Smooth muscle cell (in vitro differentiated cells): Measurements from ENCODE around the gene HPCAL1. TPM values are rescaled to one million over a fixed set of nuclear protein-coding genes. Genes with fewer than 3 reads are reported as not detected.
A peak's percentile ranks its signal among the peaks of the same experiment; 100 is the strongest.

ENCODE experiments used
- DNase-seq: peaks from one replicate; lab custom pipeline; 2025; ENCODE audit not compliant: unreplicated experiment; lab: John Stamatoyannopoulos, UW
- H2AFZ ChIP-seq: fragments of 200-600 bp; sonication (generic); 2 replicates; pipeline ENCODE4 v1.6.0; 2016; ENCODE audit warnings: antibody characterized with exemption, low read depth, mild to moderate bottlenecking
- H3F3A ChIP-seq: fragments of 200-600 bp; sonication (generic); 2 replicates; pipeline ENCODE4 v1.6.0; 2017; ENCODE audit warnings: antibody characterized with exemption, low read depth
- H3K27ac ChIP-seq: fragments of 200-600 bp; sonication (generic); 2 replicates; pipeline ENCODE4 v1.5.1; 2016; ENCODE audit warnings: low read depth, mild to moderate bottlenecking
- H3K27me3 ChIP-seq: fragments of 200-600 bp; sonication (generic); 2 replicates; pipeline ENCODE4 v1.6.1; 2016; ENCODE audit warnings: low read depth, mild to moderate bottlenecking
- H3K36me3 ChIP-seq: fragments of 200-600 bp; sonication (generic); 2 replicates; pipeline ENCODE4 v1.5.1; 2016; ENCODE audit warnings: low read depth
- H3K4me1 ChIP-seq: fragments of 200-600 bp; sonication (generic); 2 replicates; pipeline ENCODE4 v1.5.1; 2016; ENCODE audit warnings: low read depth
- H3K4me2 ChIP-seq: fragments of 200-600 bp; sonication (generic); 2 replicates; pipeline ENCODE4 v1.6.0; 2016; ENCODE audit warnings: mild to moderate bottlenecking
- H3K4me3 ChIP-seq: fragments of 200-600 bp; sonication (generic); 2 replicates; pipeline ENCODE4 v1.5.1; 2016; ENCODE audit warnings: mild to moderate bottlenecking
- H3K79me2 ChIP-seq: fragments of 200-600 bp; sonication (generic); 2 replicates; pipeline ENCODE4 v1.6.0; 2016; ENCODE audit warnings: low read depth, mild to moderate bottlenecking
- H3K9ac ChIP-seq: fragments of 200-600 bp; sonication (generic); 2 replicates; pipeline ENCODE4 v1.6.0; 2016; ENCODE audit warnings: low read depth
- H3K9me3 ChIP-seq: fragments of 200-600 bp; sonication (generic); replicated peaks from 2 replicates; pipeline ENCODE4 v1.5.1; 2016; ENCODE audit warnings: low read depth
- H4K20me1 ChIP-seq: fragments of 200-600 bp; sonication (generic); 2 replicates; pipeline ENCODE4 v1.6.0; 2016; ENCODE audit warnings: low read depth
- CTCF ChIP-seq: fragments of 200-600 bp; sonication (generic); IDR thresholded peaks from 2 replicates; pipeline ENCODE4 v1.5.1; 2017; ENCODE audit warnings: borderline replicate concordance, mild to moderate bottlenecking, antibody characterized with exemption; ENCODE audit not compliant: insufficient read depth, poor library complexity, severe bottlenecking
- WGBS: methylation state at CpG from one replicate; pipeline ENCODE4 v1.1.7; 2016; ENCODE audit warnings: low lambda C conversion rate; 5-methylcytosine and 5-hydroxymethylcytosine counted together
- polyA plus RNA-seq: library from polyadenylated mRNA; unstranded; fragments of >200 nt; fragmentation: Nextera tagmentation; extraction: Ambion mirVana; gene quantifications from 2 replicates; pipeline ENCODE4 v1.2.1, GENCODE V29; 2016
- total RNA-seq: library from RNA; depleted of rRNA; stranded (reverse); fragments of >200 nt; gene quantifications from 2 replicates; pipeline ENCODE4 v1.2.3, GENCODE V29; 2014

The HPCAL1 gene
- total and polyA plus RNA-seq, 2 experiments from 2014 or later = 11.7 to 15.8 TPM

GRCh38 chr2:10433264-10433946 lies 130.7 kb downstream of the HPCAL1 start:
- H3K4me3 ChIP-seq = no peak overlapping the region
- TF ChIP-seq CTCF = no peak
- H3K4me2 ChIP-seq = no peak overlapping the region
- H3K27ac ChIP-seq = no peak overlapping the region
- H3F3A ChIP-seq = no peaks in the 10 kb centered on the region
- no peaks in the 10 kb centered on the region for H3K4me1 ChIP-seq
- no peaks in the 10 kb centered on the region for H3K79me2 ChIP-seq
- H3K36me3 ChIP-seq = no peaks in the 10 kb centered on the region
- no peaks in the 10 kb centered on the region for H3K9me3 ChIP-seq
- no peak overlapping the region for H2AFZ ChIP-seq
- no peaks in the 10 kb centered on the region for H4K20me1 ChIP-seq
- no peaks in the 10 kb centered on the region for H3K27me3 ChIP-seq
- no peak overlapping the region for H3K9ac ChIP-seq
- no peak for DNase-seq
- 98% methylated on average over 9 of the region's 10 CpGs for WGBS

GRCh38 chr2:10433947-10434885 lies 131.5 kb downstream of the HPCAL1 start:
- no peaks in the 10 kb centered on the region for H3K79me2 ChIP-seq
- no peaks in the 10 kb centered on the region for H3K9me3 ChIP-seq
- no peaks in the 10 kb centered on the region for H3K36me3 ChIP-seq
- no peak for DNase-seq
- no peak overlapping the region for H3K27ac ChIP-seq
- 86% methylated on average over 14 of the region's 19 CpGs for WGBS
- no peaks in the 10 kb centered on the region for H4K20me1 ChIP-seq
- peak overlapping the region; percentile 63 for H3K4me2 ChIP-seq
- no peaks in the 10 kb centered on the region for H3F3A ChIP-seq
- no peak overlapping the region for H2AFZ ChIP-seq
- TF ChIP-seq CTCF = no peak
- H3K9ac ChIP-seq = no peak overlapping the region
- H3K4me3 ChIP-seq = no peak overlapping the region
- no peaks in the 10 kb centered on the region for H3K4me1 ChIP-seq
- no peaks in the 10 kb centered on the region for H3K27me3 ChIP-seq

GRCh38 chr2:10434886-10435819 lies 132.4 kb downstream of the HPCAL1 start:
- no peaks in the 10 kb centered on the region for H3K4me1 ChIP-seq
- TF ChIP-seq CTCF = peak; percentile 98
- H3F3A ChIP-seq = no peaks in the 10 kb centered on the region
- H3K9me3 ChIP-seq = no peaks in the 10 kb centered on the region
- H3K27ac ChIP-seq = no peak overlapping the region
- WGBS = 43% methylated on average over 27 of the region's 28 CpGs
- peak; percentile 48 for DNase-seq
- H3K27me3 ChIP-seq = no peaks in the 10 kb centered on the region
- H3K4me3 ChIP-seq = no peak overlapping the region
- H3K36me3 ChIP-seq = peaks cover under 1% of the 10 kb centered on the region
- no peaks in the 10 kb centered on the region for H4K20me1 ChIP-seq
- peak overlapping the region; percentile 63 for H3K4me2 ChIP-seq
- H2AFZ ChIP-seq = no peak overlapping the region
- no peak overlapping the region for H3K9ac ChIP-seq
- no peaks in the 10 kb centered on the region for H3K79me2 ChIP-seq
